Measurements from ENCODE around the gene COQ8B. TPM values are rescaled to one million over a fixed set of nuclear protein-coding genes. Genes with fewer than 3 reads are reported as not detected.
A peak's percentile ranks its signal among the peaks of the same experiment; 100 is the strongest.

COQ8B gene
- total RNA-seq, 1 experiment from 2014 or later = 19.5 TPM

DNA sequence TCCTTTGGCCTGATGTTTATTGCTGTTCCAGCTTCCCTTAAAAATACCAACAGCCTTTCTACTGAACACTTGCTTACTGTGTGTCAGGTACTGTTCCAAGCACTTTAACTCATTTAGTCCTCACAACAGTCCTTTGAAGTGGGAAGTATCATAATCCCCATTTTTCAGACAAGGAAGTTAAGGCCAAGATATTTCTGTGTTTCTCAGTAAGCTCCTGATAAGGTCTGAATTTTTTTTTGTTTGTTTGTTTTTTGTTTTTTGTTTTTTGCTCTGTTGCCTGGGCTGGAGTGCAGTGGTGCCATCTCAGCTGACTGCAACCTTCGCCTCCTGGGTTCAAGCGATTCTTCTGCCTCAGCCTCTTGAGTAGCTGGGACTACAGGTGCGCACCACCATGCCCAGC is 41.8 kb upstream of the COQ8B start:
- Histone ChIP-seq H3F3A (ENCODE audit: low read length, unreplicated experiment) (no peaks in the 10 kb centered on the region), H3K36me3 (ENCODE audit: low read depth, low read length) (peaks cover 47% of the 10 kb centered on the region), H3K27ac (ENCODE audit: low read length) (no peak overlapping the region), H2AFZ (ENCODE audit: low read length) (no peak overlapping the region), H3K27me3 (ENCODE audit: low read length) (no peaks in the 10 kb centered on the region), H3K79me2 (ENCODE audit: low read length) (peaks cover 55% of the 10 kb centered on the region), H4K20me1 (ENCODE audit: low read length) (peaks cover 29% of the 10 kb centered on the region), H3K4me3 (ENCODE audit: low read length) (no peak overlapping the region), H3K9me3 (ENCODE audit: low read length) (no peaks in the 10 kb centered on the region), H3K4me1 (ENCODE audit: insufficient read depth, low read length) (peaks cover 29% of the 10 kb centered on the region), H3K9me2 (replicated peaks; ENCODE audit: low read length) (no peaks in the 10 kb centered on the region), H3K9ac (ENCODE audit: low read length) (no peak overlapping the region), H3K4me2 (ENCODE audit: low read length) (no peak overlapping the region)
- intact Hi-C loops (cut with micrococcal nuclease) = no loop called here
- ATAC-seq = no peak
- CTCF ChIA-PET = no interaction called here
- DNase-seq = no peak
- TF ChIP-seq EZH2phosphoT487 (IDR thresholded peaks at IDR 0.05; ENCODE audit: borderline replicate concordance, low read length) (no peak), EZH2 (IDR thresholded peaks at IDR 0.05; ENCODE audit: low read length, unreplicated experiment) (no peak)
- TF ChIP-seq, protein P1, sequence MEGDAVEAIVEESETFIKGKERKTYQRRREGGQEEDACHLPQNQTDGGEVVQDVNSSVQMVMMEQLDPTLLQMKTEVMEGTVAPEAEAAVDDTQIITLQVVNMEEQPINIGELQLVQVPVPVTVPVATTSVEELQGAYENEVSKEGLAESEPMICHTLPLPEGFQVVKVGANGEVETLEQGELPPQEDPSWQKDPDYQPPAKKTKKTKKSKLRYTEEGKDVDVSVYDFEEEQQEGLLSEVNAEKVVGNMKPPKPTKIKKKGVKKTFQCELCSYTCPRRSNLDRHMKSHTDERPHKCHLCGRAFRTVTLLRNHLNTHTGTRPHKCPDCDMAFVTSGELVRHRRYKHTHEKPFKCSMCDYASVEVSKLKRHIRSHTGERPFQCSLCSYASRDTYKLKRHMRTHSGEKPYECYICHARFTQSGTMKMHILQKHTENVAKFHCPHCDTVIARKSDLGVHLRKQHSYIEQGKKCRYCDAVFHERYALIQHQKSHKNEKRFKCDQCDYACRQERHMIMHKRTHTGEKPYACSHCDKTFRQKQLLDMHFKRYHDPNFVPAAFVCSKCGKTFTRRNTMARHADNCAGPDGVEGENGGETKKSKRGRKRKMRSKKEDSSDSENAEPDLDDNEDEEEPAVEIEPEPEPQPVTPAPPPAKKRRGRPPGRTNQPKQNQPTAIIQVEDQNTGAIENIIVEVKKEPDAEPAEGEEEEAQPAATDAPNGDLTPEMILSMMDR (conservative IDR thresholded peaks at IDR 0.05; ENCODE audit: low read depth, low read length) = no peak
- BruUV-seq (replicated peaks) = no TSS peak
- POLR2A ChIA-PET (ENCODE audit: unreplicated experiment) = no interaction called here

DNA sequence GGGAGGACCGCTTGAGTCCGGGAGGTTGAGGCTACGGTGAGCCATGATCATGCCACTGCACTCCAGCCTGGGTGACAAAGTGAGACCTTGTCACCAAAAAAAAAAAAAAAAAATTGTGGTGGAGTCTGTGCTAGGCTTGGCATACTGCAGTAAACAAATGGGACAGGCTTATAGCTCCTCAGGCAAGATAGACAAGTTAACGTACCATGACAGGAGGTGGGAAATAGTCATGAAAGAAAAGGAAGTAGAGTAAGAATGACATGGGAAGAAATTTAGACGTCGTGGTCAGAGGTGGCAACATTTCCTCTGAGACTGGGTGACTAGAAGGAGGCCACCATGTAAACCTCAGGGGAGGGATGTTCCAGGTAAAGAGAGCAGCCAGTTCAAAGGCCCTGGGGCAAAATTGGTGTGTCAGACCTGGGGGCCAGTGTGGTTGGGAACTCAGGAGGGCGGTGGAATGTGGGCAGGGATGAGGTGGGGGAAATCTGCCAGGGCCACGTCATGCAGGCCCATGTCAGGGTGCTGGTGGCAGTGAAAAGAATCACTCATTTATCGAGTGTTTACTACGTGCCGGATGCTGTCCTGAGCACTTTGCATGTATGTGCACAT is 39.9 kb upstream of the COQ8B start:
- ATAC-seq (peak; percentile 51), DNase-seq (peak; percentile 51)
- H3K79me2 ChIP-seq (ENCODE audit: low read length) = peaks cover 74% of the 10 kb centered on the region
- H3K27ac ChIP-seq (ENCODE audit: low read length) = no peak overlapping the region
- peak overlapping the region; percentile 15 for H3K4me2 ChIP-seq (ENCODE audit: low read length)
- H3K4me3 ChIP-seq (ENCODE audit: low read length) = no peak overlapping the region
- H3K9me3 ChIP-seq (ENCODE audit: low read length) = no peaks in the 10 kb centered on the region
- H3K27me3 ChIP-seq (ENCODE audit: low read length) = no peaks in the 10 kb centered on the region
- H3K9me2 ChIP-seq (replicated peaks; ENCODE audit: low read length) = no peaks in the 10 kb centered on the region
- peaks cover 33% of the 10 kb centered on the region for H3K4me1 ChIP-seq (ENCODE audit: insufficient read depth, low read length)
- no peak for TF ChIP-seq EZH2 (IDR thresholded peaks at IDR 0.05; ENCODE audit: low read length, unreplicated experiment)
- no peak for TF ChIP-seq EZH2phosphoT487 (IDR thresholded peaks at IDR 0.05; ENCODE audit: borderline replicate concordance, low read length)
- TF ChIP-seq, protein P1 (conservative IDR thresholded peaks at IDR 0.05; ENCODE audit: low read depth, low read length) = no peak
- H4K20me1 ChIP-seq (ENCODE audit: low read length) = peaks cover 37% of the 10 kb centered on the region
- CTCF ChIA-PET = no interaction called here
- H3K36me3 ChIP-seq (ENCODE audit: low read depth, low read length) = peaks cover 33% of the 10 kb centered on the region
- H2AFZ ChIP-seq (ENCODE audit: low read length) = no peak overlapping the region
- no TSS peak for BruUV-seq (replicated peaks)
- H3F3A ChIP-seq (ENCODE audit: low read length, unreplicated experiment) = no peaks in the 10 kb centered on the region
- H3K9ac ChIP-seq (ENCODE audit: low read length) = no peak overlapping the region
- POLR2A ChIA-PET (ENCODE audit: unreplicated experiment) = no interaction called here
- intact Hi-C loops (cut with micrococcal nuclease) = no loop called here

DNA sequence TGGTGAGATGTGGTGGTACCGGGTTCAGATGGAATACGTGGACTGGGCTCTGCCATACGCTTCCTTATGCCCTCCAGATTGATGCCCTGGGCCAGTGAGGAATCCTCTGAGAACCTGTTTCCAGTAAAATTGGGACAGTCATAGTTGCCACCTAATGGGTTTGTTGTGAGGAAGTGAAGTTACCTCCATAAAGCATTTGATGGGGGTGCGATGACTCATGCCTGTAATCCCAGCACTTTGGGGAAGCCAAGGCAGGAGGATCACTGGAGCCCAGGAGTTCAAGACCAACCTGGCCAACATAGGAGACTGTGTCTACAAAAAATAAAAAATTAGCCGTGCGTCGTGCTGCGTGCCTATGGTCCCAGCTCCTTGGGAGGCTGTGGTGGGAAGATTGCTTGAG is 39.1 kb upstream of the COQ8B start:
- TF ChIP-seq EZH2phosphoT487 (IDR thresholded peaks at IDR 0.05; ENCODE audit: borderline replicate concordance, low read length) (no peak), EZH2 (IDR thresholded peaks at IDR 0.05; ENCODE audit: low read length, unreplicated experiment) (no peak)
- TF ChIP-seq, protein P1 (conservative IDR thresholded peaks at IDR 0.05; ENCODE audit: low read depth, low read length) = no peak
- intact Hi-C loops (cut with micrococcal nuclease) = no loop called here
- ATAC-seq (no peak), DNase-seq (no peak)
- H3K4me2 ChIP-seq (ENCODE audit: low read length) = peak overlapping the region; percentile 34
- POLR2A ChIA-PET (ENCODE audit: unreplicated experiment) = interaction anchor here (0.6 kb wide), 1 partner anchor 34 kb away, joined by 5 read pairs; no protein-coding TSS in a partner anchor
- peaks cover 37% of the 10 kb centered on the region for H4K20me1 ChIP-seq (ENCODE audit: low read length)
- H3K4me3 ChIP-seq (ENCODE audit: low read length) = no peak overlapping the region
- CTCF ChIA-PET = no interaction called here
- no peaks in the 10 kb centered on the region for H3K9me3 ChIP-seq (ENCODE audit: low read length)
- BruUV-seq (replicated peaks) = no TSS peak
- no peak overlapping the region for H2AFZ ChIP-seq (ENCODE audit: low read length)
- no peak overlapping the region for H3K9ac ChIP-seq (ENCODE audit: low read length)
- no peaks in the 10 kb centered on the region for H3F3A ChIP-seq (ENCODE audit: low read length, unreplicated experiment)
- no peaks in the 10 kb centered on the region for H3K27me3 ChIP-seq (ENCODE audit: low read length)
- peaks cover 81% of the 10 kb centered on the region for H3K79me2 ChIP-seq (ENCODE audit: low read length)
- no peaks in the 10 kb centered on the region for H3K9me2 ChIP-seq (replicated peaks; ENCODE audit: low read length)
- H3K36me3 ChIP-seq (ENCODE audit: low read depth, low read length) = peaks cover 29% of the 10 kb centered on the region
- H3K4me1 ChIP-seq (ENCODE audit: insufficient read depth, low read length) = peaks cover 33% of the 10 kb centered on the region
- H3K27ac ChIP-seq (ENCODE audit: low read length) = no peak overlapping the region
